Effector memory CD4-positive, alpha-beta T cell (primary cell): Measurements from ENCODE around the gene GLUD1.
"Not testable (repeated sequence)": the region's sequence is repeated elsewhere in the genome, so short reads cannot be mapped to it uniquely, and the experiment has no call there.

Source experiments
- DNase-seq, 3 donors: peaks; one replicate each; pipeline ENCODE4 v3.0.0-alpha.2; 2020
- H3K27ac ChIP-seq: 2 replicates; pipeline ENCODE4 v1.7.0; 2013; ENCODE audit warnings: mild to moderate bottlenecking, low read length, moderate library complexity; ENCODE audit not compliant: insufficient read depth, poor library complexity, severe bottlenecking
- H3K27me3 ChIP-seq: replicated peaks from 2 replicates; pipeline ENCODE4 v1.7.0; 2013; ENCODE audit warnings: mild to moderate bottlenecking, low read length; ENCODE audit not compliant: insufficient read depth, control insufficient read depth, poor library complexity, severe bottlenecking
- H3K36me3 ChIP-seq: 2 replicates; pipeline ENCODE4 v1.7.0; 2013; ENCODE audit warnings: mild to moderate bottlenecking, low read length, moderate library complexity; ENCODE audit not compliant: control insufficient read depth, insufficient read depth
- H3K4me1 ChIP-seq: 2 replicates; pipeline ENCODE4 v1.7.0; 2013; ENCODE audit warnings: low read length, mild to moderate bottlenecking; ENCODE audit not compliant: control insufficient read depth, insufficient read depth, poor library complexity, severe bottlenecking
- H3K4me3 ChIP-seq: 2 replicates; pipeline ENCODE4 v1.7.0; 2013; ENCODE audit warnings: low read length, low read depth, mild to moderate bottlenecking; ENCODE audit not compliant: insufficient read depth, poor library complexity, severe bottlenecking
- H3K9me3 ChIP-seq: 2 replicates; pipeline ENCODE4 v1.7.0; 2013; ENCODE audit warnings: mild to moderate bottlenecking, low read length, moderate library complexity; ENCODE audit not compliant: control insufficient read depth

GLUD1 gene

GRCh38 chr10:87090779-87091178, 3.9 kb downstream of the GLUD1 start:
- Histone ChIP-seq H3K4me3 (no peak overlapping the region), H3K4me1 (peaks cover 34% of the 10 kb centered on the region), H3K9me3 (no peaks in the 10 kb centered on the region), H3K36me3 (no peaks in the 10 kb centered on the region), H3K27me3 (no peaks in the 10 kb centered on the region), H3K27ac (no peak overlapping the region)
- DNase-seq, result no peak

- H3K4me1 ChIP-seq, result peaks cover 40% of the 10 kb centered on the region
These were observed 4.9 kb downstream of the GLUD1 start for GRCh38 chr10:87089746-87090145.

GRCh38 chr10:87085537-87085936, 9.1 kb downstream of the GLUD1 start:
- peaks cover 17% of the 10 kb centered on the region for H3K4me1 ChIP-seq
- H3K9me3 ChIP-seq, result no peaks in the 10 kb centered on the region
- no peaks in the 10 kb centered on the region for H3K36me3 ChIP-seq
- H3K4me3 ChIP-seq, result no peak overlapping the region
- no peak overlapping the region for H3K27ac ChIP-seq
- DNase-seq, result no peak
- H3K27me3 ChIP-seq, result no peaks in the 10 kb centered on the region

More at GRCh38 chr10:87089746-87090145, 4.9 kb downstream of the GLUD1 start:
- no peak overlapping the region for H3K27ac ChIP-seq
- DNase-seq, result no peak
- H3K4me3 ChIP-seq, result no peak overlapping the region
- no peaks in the 10 kb centered on the region for H3K27me3 ChIP-seq
- no peaks in the 10 kb centered on the region for H3K36me3 ChIP-seq
- no peaks in the 10 kb centered on the region for H3K9me3 ChIP-seq

GRCh38 chr10:87084291-87084782, 10.3 kb downstream of the GLUD1 start:
- not testable (repeated sequence) for H3K27me3 ChIP-seq, H3K9me3 ChIP-seq, DNase-seq, H3K4me3 ChIP-seq, H3K36me3 ChIP-seq
- H3K4me1 ChIP-seq, result peaks cover 17% of the 10 kb centered on the region
- H3K27ac ChIP-seq, result peak overlapping the region; percentile 62

- Histone ChIP-seq H3K27ac (peak overlapping the region; percentile 62), H3K4me1 (peaks cover 13% of the 10 kb centered on the region)
- not testable (repeated sequence) for H3K27me3 ChIP-seq, H3K4me3 ChIP-seq, H3K9me3 ChIP-seq, H3K36me3 ChIP-seq
- peak; percentile 21 to 39 (median 25) for DNase-seq
These were observed 10.9 kb downstream of the GLUD1 start for GRCh38 chr10:87083576-87084290.

- not testable (repeated sequence) for H3K9me3 ChIP-seq, DNase-seq, H3K27me3 ChIP-seq, H3K4me3 ChIP-seq, H3K27ac ChIP-seq, H3K36me3 ChIP-seq
- peaks cover 13% of the 10 kb centered on the region for H3K4me1 ChIP-seq
These were observed 12.4 kb downstream of the GLUD1 start for GRCh38 chr10:87082219-87082618.

- not testable (repeated sequence) for H3K4me3 ChIP-seq, H3K27me3 ChIP-seq, H3K36me3 ChIP-seq, DNase-seq, H3K9me3 ChIP-seq, H3K27ac ChIP-seq, H3K4me1 ChIP-seq
These were observed 13.1 kb downstream of the GLUD1 start for GRCh38 chr10:87081574-87081973.

GRCh38 chr10:87080621-87081020, 14.0 kb downstream of the GLUD1 start:
- H3K4me3 ChIP-seq, DNase-seq, H3K9me3 ChIP-seq, H3K27ac ChIP-seq, H3K27me3 ChIP-seq, H3K4me1 ChIP-seq, H3K36me3 ChIP-seq: not testable (repeated sequence)

- H3K27me3 ChIP-seq, result no peaks in the 10 kb centered on the region
- no peaks in the 10 kb centered on the region for H3K4me1 ChIP-seq
- H3K9me3 ChIP-seq, result no peaks in the 10 kb centered on the region
- H3K36me3 ChIP-seq, result no peaks in the 10 kb centered on the region
- H3K27ac ChIP-seq, result no peak overlapping the region
- H3K4me3 ChIP-seq, result no peak overlapping the region
- no peak for DNase-seq
These were observed 15.4 kb downstream of the GLUD1 start for GRCh38 chr10:87079106-87079836.

GRCh38 chr10:87076421-87076820, 18.2 kb downstream of the GLUD1 start:
- not testable (repeated sequence) for DNase-seq, H3K27ac ChIP-seq, H3K4me3 ChIP-seq, H3K4me1 ChIP-seq, H3K9me3 ChIP-seq, H3K27me3 ChIP-seq
- peaks cover 14% of the 10 kb centered on the region for H3K36me3 ChIP-seq
